ENCODE measurements around the gene CMIP.

CMIP gene

DNA sequence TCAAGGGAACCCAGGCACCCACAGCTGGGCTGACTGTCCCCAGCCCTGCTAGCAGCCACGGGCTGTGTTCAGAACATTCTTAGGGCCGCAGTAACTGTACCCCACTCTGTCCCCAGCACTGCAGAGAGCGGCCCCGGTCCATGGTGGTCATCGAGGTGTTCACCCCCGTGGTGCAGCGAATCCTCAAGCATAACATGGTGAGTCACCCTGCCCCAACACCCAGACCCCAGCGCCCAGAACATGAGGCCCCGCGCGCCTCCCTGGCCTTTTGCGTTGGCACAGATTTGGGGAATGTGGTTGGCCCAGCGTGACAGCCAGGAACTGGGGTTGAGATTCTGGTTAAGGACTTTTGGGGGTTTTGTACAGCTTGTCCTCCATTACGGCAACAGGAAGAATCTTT lies 219.5 kb downstream of the CMIP start:
- Histone ChIP-seq H2BK5ac (ENCODE audit: low read depth, low read length, poor library complexity, severe bottlenecking) (no peak overlapping the region), H3K14ac (ENCODE audit: low read length in 2 of 2) (no peak overlapping the region), H4K91ac (ENCODE audit: low read length) (no peak overlapping the region), H3K18ac (ENCODE audit: low read depth in 1 of 2, low read length in 2 of 2) (no peak overlapping the region), H2BK15ac (ENCODE audit: low read depth, poor library complexity, severe bottlenecking) (no peak overlapping the region), H3K23ac (ENCODE audit: low read length in 2 of 2) (no peak overlapping the region), H2BK12ac (ENCODE audit: low read length in 2 of 2) (no peak overlapping the region), H3K79me1 (replicated peaks; ENCODE audit: low read length, poor library complexity, severe bottlenecking) (no peaks in the 10 kb centered on the region), H4K8ac (ENCODE audit: low read length) (no peak overlapping the region), H3K4me2 (ENCODE audit: low read length, poor library complexity, severe bottlenecking) (no peak overlapping the region), H2AFZ (ENCODE audit: low read depth, low read length) (no peak overlapping the region), H3K27me3 (ENCODE audit: control insufficient read depth in 1 of 2, insufficient read depth in 1 of 2, low read length in 2 of 2) (no peaks in the 10 kb centered on the region), H2AK5ac (ENCODE audit: low read length, severe bottlenecking) (no peak overlapping the region), H2BK120ac (ENCODE audit: low read depth, low read length) (no peak overlapping the region), H3K9ac (ENCODE audit: low read length) (no peak overlapping the region), H3K36me3 (ENCODE audit: control insufficient read depth in 1 of 2, insufficient read depth in 2 of 2, low read depth in 1 of 2, low read length in 2 of 2) (peaks cover 39 to 60% of the 10 kb centered on the region in 2 experiments), H3K4ac (ENCODE audit: low read depth in 1 of 2, low read length in 2 of 2) (no peak overlapping the region), H3K27ac (ENCODE audit: low read length, poor library complexity, severe bottlenecking) (no peak overlapping the region), H3K4me3 (ENCODE audit: insufficient read depth in 1 of 2, low read depth in 1 of 2, low read length in 2 of 2) (no peak overlapping the region), H3K4me1 (ENCODE audit: control insufficient read depth, insufficient read depth, low read depth, low read length) (peaks cover 27% of the 10 kb centered on the region), H3K9me3 (ENCODE audit: control insufficient read depth, low read length) (no peaks in the 10 kb centered on the region)
- WGBS, result 96% methylated on average over 14 of the region's 14 CpGs
- DNase-seq, result no peak

DNA sequence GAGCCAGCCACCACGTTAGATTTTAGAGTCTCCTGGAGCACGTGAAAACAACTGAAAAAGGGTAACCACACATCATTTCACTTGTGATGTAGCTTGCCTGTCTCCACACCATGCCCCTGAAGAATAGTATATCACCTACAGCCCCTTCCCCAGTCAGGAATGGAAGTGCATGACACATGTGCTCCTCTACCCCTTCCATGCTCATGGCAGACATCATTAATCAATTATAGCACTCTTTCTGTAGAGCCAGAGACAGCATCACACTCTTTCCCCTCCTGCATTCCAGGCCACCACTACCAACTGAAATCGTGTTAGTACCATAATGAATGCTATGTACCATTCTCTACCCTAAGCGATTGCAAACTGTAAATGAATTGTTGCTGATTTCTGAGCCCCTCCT lies 221.0 kb downstream of the CMIP start:
- H3K27ac ChIP-seq (ENCODE audit: low read length, poor library complexity, severe bottlenecking), result no peak overlapping the region
- H2BK15ac ChIP-seq (ENCODE audit: low read depth, poor library complexity, severe bottlenecking), result no peak overlapping the region
- no peak overlapping the region for H3K4me2 ChIP-seq (ENCODE audit: low read length, poor library complexity, severe bottlenecking)
- H3K9ac ChIP-seq (ENCODE audit: low read length), result no peak overlapping the region
- 88% methylated on average over 3 of the region's 4 CpGs for WGBS
- H2AFZ ChIP-seq (ENCODE audit: low read depth, low read length), result no peak overlapping the region
- no peak overlapping the region for H4K8ac ChIP-seq (ENCODE audit: low read length)
- no peak overlapping the region for H3K14ac ChIP-seq (ENCODE audit: low read length in 2 of 2)
- no peaks in the 10 kb centered on the region for H3K9me3 ChIP-seq (ENCODE audit: control insufficient read depth, low read length)
- peaks cover 27% of the 10 kb centered on the region for H3K4me1 ChIP-seq (ENCODE audit: control insufficient read depth, insufficient read depth, low read depth, low read length)
- no peak overlapping the region for H3K18ac ChIP-seq (ENCODE audit: low read depth in 1 of 2, low read length in 2 of 2)
- H2AK5ac ChIP-seq (ENCODE audit: low read length, severe bottlenecking), result no peak overlapping the region
- no peaks in the 10 kb centered on the region for H3K27me3 ChIP-seq (ENCODE audit: control insufficient read depth in 1 of 2, insufficient read depth in 1 of 2, low read length in 2 of 2)
- H2BK120ac ChIP-seq (ENCODE audit: low read depth, low read length), result no peak overlapping the region
- H4K91ac ChIP-seq (ENCODE audit: low read length), result no peak overlapping the region
- H3K79me1 ChIP-seq (replicated peaks; ENCODE audit: low read length, poor library complexity, severe bottlenecking), result no peaks in the 10 kb centered on the region
- H3K4me3 ChIP-seq (ENCODE audit: insufficient read depth in 1 of 2, low read depth in 1 of 2, low read length in 2 of 2), result no peak overlapping the region
- H3K36me3 ChIP-seq (ENCODE audit: control insufficient read depth in 1 of 2, insufficient read depth in 2 of 2, low read depth in 1 of 2, low read length in 2 of 2), result peaks cover 47 to 64% of the 10 kb centered on the region in 2 experiments
- H3K4ac ChIP-seq (ENCODE audit: low read depth in 1 of 2, low read length in 2 of 2), result no peak overlapping the region
- H2BK12ac ChIP-seq (ENCODE audit: low read length in 2 of 2), result no peak overlapping the region
- H2BK5ac ChIP-seq (ENCODE audit: low read depth, low read length, poor library complexity, severe bottlenecking), result no peak overlapping the region
- no peak overlapping the region for H3K23ac ChIP-seq (ENCODE audit: low read length in 2 of 2)
- DNase-seq, result no peak

DNA sequence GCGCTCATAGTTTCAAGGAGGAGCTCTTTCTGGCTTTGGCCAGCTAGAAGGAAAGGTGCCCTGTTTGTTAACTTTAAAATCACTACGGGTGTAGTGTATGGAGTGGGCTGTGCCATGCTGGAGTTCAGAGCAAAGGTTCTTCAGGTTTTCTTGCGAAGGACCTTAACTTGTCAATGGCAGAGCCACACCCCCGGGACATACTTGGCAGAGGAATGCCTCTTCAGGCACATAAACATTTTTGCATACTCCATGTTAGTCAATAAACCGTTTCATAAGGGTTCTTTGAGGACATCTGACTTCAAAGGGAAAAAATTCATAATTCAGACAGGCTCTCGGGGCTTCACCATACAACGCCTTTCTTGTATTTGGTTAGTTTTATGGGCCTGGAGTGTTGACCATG lies 221.5 kb downstream of the CMIP start:
- no peak overlapping the region for H3K9ac ChIP-seq (ENCODE audit: low read length)
- no peak overlapping the region for H3K4me2 ChIP-seq (ENCODE audit: low read length, poor library complexity, severe bottlenecking)
- no peak overlapping the region for H2BK15ac ChIP-seq (ENCODE audit: low read depth, poor library complexity, severe bottlenecking)
- H3K4me1 ChIP-seq (ENCODE audit: control insufficient read depth, insufficient read depth, low read depth, low read length), result peaks cover 22% of the 10 kb centered on the region
- H2BK12ac ChIP-seq (ENCODE audit: low read length in 2 of 2), result no peak overlapping the region
- no peak overlapping the region for H2AK5ac ChIP-seq (ENCODE audit: low read length, severe bottlenecking)
- no peak overlapping the region for H3K18ac ChIP-seq (ENCODE audit: low read depth in 1 of 2, low read length in 2 of 2)
- no peaks in the 10 kb centered on the region for H3K9me3 ChIP-seq (ENCODE audit: control insufficient read depth, low read length)
- H4K91ac ChIP-seq (ENCODE audit: low read length), result no peak overlapping the region
- no peak overlapping the region for H2AFZ ChIP-seq (ENCODE audit: low read depth, low read length)
- H3K4ac ChIP-seq (ENCODE audit: low read depth in 1 of 2, low read length in 2 of 2), result no peak overlapping the region
- no peak overlapping the region for H2BK5ac ChIP-seq (ENCODE audit: low read depth, low read length, poor library complexity, severe bottlenecking)
- no peak overlapping the region for H2BK120ac ChIP-seq (ENCODE audit: low read depth, low read length)
- H3K14ac ChIP-seq (ENCODE audit: low read length in 2 of 2), result no peak overlapping the region
- no peak for DNase-seq
- no peak overlapping the region for H4K8ac ChIP-seq (ENCODE audit: low read length)
- H3K27me3 ChIP-seq (ENCODE audit: control insufficient read depth in 1 of 2, insufficient read depth in 1 of 2, low read length in 2 of 2), result no peaks in the 10 kb centered on the region
- no peak overlapping the region for H3K23ac ChIP-seq (ENCODE audit: low read length in 2 of 2)
- 91% methylated on average over 7 of the region's 7 CpGs for WGBS
- no peak overlapping the region for H3K4me3 ChIP-seq (ENCODE audit: insufficient read depth in 1 of 2, low read depth in 1 of 2, low read length in 2 of 2)
- H3K36me3 ChIP-seq (ENCODE audit: control insufficient read depth in 1 of 2, insufficient read depth in 2 of 2, low read depth in 1 of 2, low read length in 2 of 2), result peaks cover 48 to 62% of the 10 kb centered on the region in 2 experiments
- H3K27ac ChIP-seq (ENCODE audit: low read length, poor library complexity, severe bottlenecking), result no peak overlapping the region
- no peaks in the 10 kb centered on the region for H3K79me1 ChIP-seq (replicated peaks; ENCODE audit: low read length, poor library complexity, severe bottlenecking)

DNA sequence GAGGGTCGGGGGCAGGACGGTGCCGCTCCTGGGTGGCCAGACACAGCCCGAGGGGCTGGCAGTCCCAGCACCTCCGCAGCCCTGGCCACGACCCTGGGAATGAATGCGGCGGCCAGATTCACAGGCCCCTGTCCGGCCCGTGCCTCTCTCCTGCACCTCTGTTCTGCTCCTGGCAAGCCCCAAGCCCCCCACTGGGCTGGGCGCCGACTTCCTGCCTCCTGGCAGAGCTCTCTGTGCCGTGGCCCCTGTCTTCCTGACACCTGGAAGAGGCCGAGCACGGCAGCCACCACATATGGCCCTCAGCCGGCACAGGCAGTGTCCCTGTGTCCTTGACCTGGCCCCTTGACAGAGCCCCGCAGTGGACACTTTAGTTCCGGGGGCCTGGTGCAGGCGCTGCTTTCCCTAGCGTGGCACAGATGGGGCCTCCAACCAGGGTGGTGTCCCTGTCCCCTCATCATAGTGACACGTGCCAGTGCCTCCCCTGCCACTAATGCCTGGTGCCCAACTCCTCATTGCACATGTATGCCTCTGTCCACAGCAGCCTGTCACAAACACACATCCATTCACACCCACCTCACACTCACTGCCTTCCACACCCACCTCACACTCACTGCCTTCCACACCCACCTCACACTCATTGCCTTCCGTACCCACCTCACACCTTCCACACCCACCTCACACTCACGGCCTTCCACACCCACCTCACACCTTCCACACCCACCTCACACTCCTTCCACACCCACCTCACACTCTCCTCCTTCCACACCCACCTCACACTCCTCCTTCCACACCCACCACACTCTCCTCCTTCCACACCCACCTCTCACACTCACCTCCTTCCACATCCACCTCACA lies 223.9 kb downstream of the CMIP start:
- H3K27me3 ChIP-seq (ENCODE audit: control insufficient read depth in 1 of 2, insufficient read depth in 1 of 2, low read length in 2 of 2), result no peaks in the 10 kb centered on the region
- no peak overlapping the region for H2BK5ac ChIP-seq (ENCODE audit: low read depth, low read length, poor library complexity, severe bottlenecking)
- H3K79me1 ChIP-seq (replicated peaks; ENCODE audit: low read length, poor library complexity, severe bottlenecking), result no peaks in the 10 kb centered on the region
- no peak overlapping the region for H3K9ac ChIP-seq (ENCODE audit: low read length)
- no peak overlapping the region for H2AFZ ChIP-seq (ENCODE audit: low read depth, low read length)
- no peak overlapping the region for H3K4me2 ChIP-seq (ENCODE audit: low read length, poor library complexity, severe bottlenecking)
- DNase-seq, result no peak
- H2BK12ac ChIP-seq (ENCODE audit: low read length in 2 of 2), result no peak overlapping the region
- H3K27ac ChIP-seq (ENCODE audit: low read length, poor library complexity, severe bottlenecking), result no peak overlapping the region
- no peak overlapping the region for H2BK15ac ChIP-seq (ENCODE audit: low read depth, poor library complexity, severe bottlenecking)
- H3K14ac ChIP-seq (ENCODE audit: low read length in 2 of 2), result no peak overlapping the region
- H3K4ac ChIP-seq (ENCODE audit: low read depth in 1 of 2, low read length in 2 of 2), result no peak overlapping the region
- H3K9me3 ChIP-seq (ENCODE audit: control insufficient read depth, low read length), result no peaks in the 10 kb centered on the region
- H3K36me3 ChIP-seq (ENCODE audit: control insufficient read depth in 1 of 2, insufficient read depth in 2 of 2, low read depth in 1 of 2, low read length in 2 of 2), result peaks cover 57 to 64% of the 10 kb centered on the region in 2 experiments
- no peak overlapping the region for H2AK5ac ChIP-seq (ENCODE audit: low read length, severe bottlenecking)
- H3K4me1 ChIP-seq (ENCODE audit: control insufficient read depth, insufficient read depth, low read depth, low read length), result peaks cover 16% of the 10 kb centered on the region
- H4K8ac ChIP-seq (ENCODE audit: low read length), result no peak overlapping the region
- no peak overlapping the region for H3K18ac ChIP-seq (ENCODE audit: low read depth in 1 of 2, low read length in 2 of 2)
- H4K91ac ChIP-seq (ENCODE audit: low read length), result no peak overlapping the region
- H3K23ac ChIP-seq (ENCODE audit: low read length in 2 of 2), result no peak overlapping the region
- no peak overlapping the region for H3K4me3 ChIP-seq (ENCODE audit: insufficient read depth in 1 of 2, low read depth in 1 of 2, low read length in 2 of 2)
- 94% methylated on average over 23 of the region's 23 CpGs for WGBS
- no peak overlapping the region for H2BK120ac ChIP-seq (ENCODE audit: low read depth, low read length)
